Fibroblast of lung (primary cell): ENCODE measurements around the gene POLK.

ENCODE experiments used
- CTCF ChIP-seq, 2 donors: IDR thresholded peaks in 1 of 2; conservative IDR thresholded peaks in 1 of 2; 1 replicate in 1 of 2; 2 replicates in 1 of 2; pipeline ENCODE4 v1.5.1; 2011 to 2012; ENCODE audit warnings: low read length in 2 of 2, control low read depth in 1 of 2, inconsistent platforms in 1 of 2, low read depth in 1 of 2, mild to moderate bottlenecking in 1 of 2
- EZH2 ChIP-seq: IDR thresholded peaks from 2 replicates; pipeline ENCODE4 v1.5.1; 2012; ENCODE audit warnings: low read length, control low read depth, mild to moderate bottlenecking; ENCODE audit errors: missing control alignments

- no peak for TF ChIP-seq CTCF (conservative IDR thresholded peaks at IDR 0.05 in 1 of 2, IDR thresholded peaks at IDR 0.05 in 1 of 2; ENCODE audit: low read depth in 1 of 2, low read length in 2 of 2)
- no peak for TF ChIP-seq EZH2
These were observed 13.7 kb downstream of the POLK start for GRCh38 chr5:75525344-75525743.
